NCI-H82 treated with DMSO at 0.1 percent for 48 hours (cell line): ENCODE data around the gene CCNQ.

ENCODE experiments used
- DNase-seq: peaks from one replicate; lab custom pipeline; 2025; ENCODE audit not compliant: unreplicated experiment; lab: John Stamatoyannopoulos, UW

Gene CCNQ

GRCh38 chrX:153599192-153600031, 473 bp upstream of the CCNQ start:
- DNase-seq = peak; percentile 60

GRCh38 chrX:153596981-153597750, 1.8 kb downstream of the CCNQ start:
- DNase-seq = peak; percentile 72

GRCh38 chrX:153595859-153596857, 2.8 kb downstream of the CCNQ start:
- DNase-seq = no peak

GRCh38 chrX:153595387-153595786, 3.6 kb downstream of the CCNQ start:
- no peak for DNase-seq

GRCh38 chrX:153593811-153594500, 5.0 kb downstream of the CCNQ start:
- no peak for DNase-seq

- DNase-seq = no peak
These were observed 5.8 kb downstream of the CCNQ start for GRCh38 chrX:153592966-153593688.

- no peak for DNase-seq
These were observed 6.7 kb downstream of the CCNQ start for GRCh38 chrX:153592091-153592833.

GRCh38 chrX:153590961-153591956, 7.7 kb downstream of the CCNQ start:
- DNase-seq = no peak

GRCh38 chrX:153588782-153589446, 10.0 kb downstream of the CCNQ start:
- DNase-seq = no peak

GRCh38 chrX:153588021-153588781, 10.7 kb downstream of the CCNQ start:
- no peak for DNase-seq

GRCh38 chrX:153587342-153587741, 11.6 kb downstream of the CCNQ start:
- no peak for DNase-seq

- DNase-seq = no peak
These were observed 13.1 kb downstream of the CCNQ start for GRCh38 chrX:153585827-153586226.

- no peak for DNase-seq
These were observed 15.5 kb downstream of the CCNQ start for GRCh38 chrX:153583433-153583832.

GRCh38 chrX:153582896-153583295, 16.0 kb downstream of the CCNQ start:
- DNase-seq = peak; percentile 58

- DNase-seq = no peak
These were observed 18.1 kb downstream of the CCNQ start for GRCh38 chrX:153580700-153581386.

GRCh38 chrX:153578889-153579288, 20.1 kb downstream of the CCNQ start:
- no peak for DNase-seq
